Glutamatergic neuron (in vitro differentiated cells): ENCODE measurements around the gene CRACR2A. TPM values are rescaled to one million over a fixed set of nuclear protein-coding genes. Genes with fewer than 3 reads are reported as not detected.

Source experiments
- DNase-seq: peaks from one replicate; pipeline ENCODE4 v3.0.0; 2022
- H3K27ac Mint-ChIP-seq: one replicate; pipeline ENCODE4 v1.8.0; 2020; ENCODE audit warnings: mild to moderate bottlenecking, mixed read lengths, inconsistent platforms; ENCODE audit not compliant: unreplicated experiment
- H3K27me3 Mint-ChIP-seq: one replicate; pipeline ENCODE4 v1.8.0; 2020; ENCODE audit warnings: mild to moderate bottlenecking, moderate library complexity, mixed read lengths, inconsistent platforms; ENCODE audit not compliant: unreplicated experiment
- H3K36me3 Mint-ChIP-seq: one replicate; pipeline ENCODE4 v1.8.0; 2020; ENCODE audit warnings: mild to moderate bottlenecking, mixed read lengths, inconsistent platforms; ENCODE audit not compliant: unreplicated experiment
- H3K4me1 Mint-ChIP-seq: one replicate; pipeline ENCODE4 v1.8.0; 2020; ENCODE audit warnings: mild to moderate bottlenecking, low read depth, mixed read lengths, inconsistent platforms; ENCODE audit not compliant: unreplicated experiment
- H3K4me3 Mint-ChIP-seq: one replicate; pipeline ENCODE4 v1.8.0; 2020; ENCODE audit warnings: mild to moderate bottlenecking, mixed read lengths, inconsistent platforms; ENCODE audit not compliant: unreplicated experiment
- H3K9me3 Mint-ChIP-seq: one replicate; pipeline ENCODE4 v1.8.0; 2020; ENCODE audit warnings: mild to moderate bottlenecking, moderate library complexity, mixed read lengths, inconsistent platforms; ENCODE audit not compliant: unreplicated experiment
- CTCF ChIP-seq: fragments of 200-600 bp; sonication (generic); IDR thresholded peaks from one replicate; pipeline ENCODE4 v1.5.0; 2021; ENCODE audit not compliant: partially characterized antibody, unreplicated experiment
- total RNA-seq: library from RNA; stranded (reverse); fragmentation: NEBNext Ultra II Directional; extraction: Animal tissue kit (Norgen Biotek cat#: 25700); gene quantifications from one replicate; pipeline ENCODE4 v1.2.1, GENCODE V29; 2021; ENCODE audit not compliant: unreplicated experiment

Gene CRACR2A
- total RNA-seq, 1 donor from 2014 or later: 4.5 TPM

GRCh38 chr12:3743803-3744202, 9.1 kb downstream of the CRACR2A start:
- Mint-ChIP-seq H3K4me1 (no peaks in the 10 kb centered on the region), H3K36me3 (no peaks in the 10 kb centered on the region), H3K9me3 (peaks cover 5% of the 10 kb centered on the region), H3K4me3 (no peak overlapping the region), H3K27me3 (peaks cover 5% of the 10 kb centered on the region), H3K27ac (no peak overlapping the region)
- DNase-seq: no peak
- TF ChIP-seq CTCF: no peak

GRCh38 chr12:3741882-3742672, 10.8 kb downstream of the CRACR2A start:
- no peak for DNase-seq
- H3K27me3 Mint-ChIP-seq: peaks cover 5% of the 10 kb centered on the region
- H3K27ac Mint-ChIP-seq: no peak overlapping the region
- H3K36me3 Mint-ChIP-seq: no peaks in the 10 kb centered on the region
- TF ChIP-seq CTCF: no peak
- H3K9me3 Mint-ChIP-seq: peaks cover 4% of the 10 kb centered on the region
- H3K4me1 Mint-ChIP-seq: no peaks in the 10 kb centered on the region
- no peak overlapping the region for H3K4me3 Mint-ChIP-seq

GRCh38 chr12:3740480-3741231, 12.3 kb downstream of the CRACR2A start:
- Mint-ChIP-seq H3K27ac (no peak overlapping the region), H3K9me3 (peaks cover 2% of the 10 kb centered on the region)

GRCh38 chr12:3735432-3735831, 17.5 kb downstream of the CRACR2A start:
- peaks cover 5% of the 10 kb centered on the region for H3K4me1 Mint-ChIP-seq

More at GRCh38 chr12:3740480-3741231, 12.3 kb downstream of the CRACR2A start:
- H3K4me1 Mint-ChIP-seq: no peaks in the 10 kb centered on the region
- no peak for DNase-seq
- peaks cover 3% of the 10 kb centered on the region for H3K27me3 Mint-ChIP-seq
- no peaks in the 10 kb centered on the region for H3K36me3 Mint-ChIP-seq
- no peak for TF ChIP-seq CTCF
- no peak overlapping the region for H3K4me3 Mint-ChIP-seq

More at GRCh38 chr12:3735432-3735831, 17.5 kb downstream of the CRACR2A start:
- Mint-ChIP-seq H3K9me3 (no peaks in the 10 kb centered on the region), H3K4me3 (no peak overlapping the region), H3K27ac (no peak overlapping the region), H3K36me3 (no peaks in the 10 kb centered on the region), H3K27me3 (no peaks in the 10 kb centered on the region)
- DNase-seq: no peak
- no peak for TF ChIP-seq CTCF
